Neural cell (in vitro differentiated cells): ENCODE data around the gene KRT16. TPM values are rescaled to one million over a fixed set of nuclear protein-coding genes. Genes with fewer than 3 reads are reported as not detected.
"Not testable (repeated sequence)": the region's sequence is repeated elsewhere in the genome, so short reads cannot be mapped to it uniquely, and the experiment has no call there.

ENCODE experiments used
- H2AFZ ChIP-seq: fragments of 200-600, 300-800 bp; sonication (generic), shearing (Covaris generic); 2 replicates; pipeline ENCODE4 v1.6.0; 2014; ENCODE audit warnings: low read depth, mild to moderate bottlenecking, antibody characterized with exemption, low read length, moderate library complexity
- H3F3A ChIP-seq: fragments of 200-600 bp; shearing (Covaris generic); 2 replicates; pipeline ENCODE4 v1.6.1; 2016; ENCODE audit warnings: mild to moderate bottlenecking, moderate library complexity, mixed read lengths, antibody characterized with exemption, low read length; ENCODE audit not compliant: insufficient read depth, poor library complexity, severe bottlenecking
- H3K27ac ChIP-seq: fragments of 200-600, 300-800 bp; sonication (generic), shearing (Covaris generic); 2 replicates; pipeline ENCODE4 v1.5.1; 2014; ENCODE audit warnings: mild to moderate bottlenecking, low read length, moderate library complexity
- H3K27me3 ChIP-seq: fragments of 300-800, 200-600 bp; sonication (generic), shearing (Covaris generic); 2 replicates; pipeline ENCODE4 v1.6.0; 2014; ENCODE audit warnings: mild to moderate bottlenecking, low read depth, low read length, moderate library complexity; ENCODE audit not compliant: insufficient read depth
- H3K36me3 ChIP-seq: fragments of 300-800, 200-600 bp; sonication (generic), shearing (Covaris generic); 2 replicates; pipeline ENCODE4 v1.5.1; 2014; ENCODE audit warnings: mild to moderate bottlenecking, antibody characterized with exemption, low read length, moderate library complexity; ENCODE audit not compliant: insufficient read depth
- H3K4me2 ChIP-seq: fragments of 300-800, 200-600 bp; sonication (generic), shearing (Covaris generic); 2 replicates; pipeline ENCODE4 v1.6.0; 2014; ENCODE audit warnings: mild to moderate bottlenecking, low read length
- H3K4me3 ChIP-seq: fragments of 300-800, 200-600 bp; sonication (generic), shearing (Covaris generic); 2 replicates; pipeline ENCODE4 v1.5.1; 2014; ENCODE audit warnings: mild to moderate bottlenecking, low read length, moderate library complexity
- H3K79me2 ChIP-seq: fragments of 200-600 bp; shearing (Covaris generic); replicated peaks from 2 replicates; pipeline ENCODE4 v1.6.0; 2014; ENCODE audit warnings: mild to moderate bottlenecking, low read length, moderate library complexity; ENCODE audit not compliant: insufficient read depth
- H3K9ac ChIP-seq: fragments of 300-800, 200-600 bp; sonication (generic), shearing (Covaris generic); 2 replicates; pipeline ENCODE4 v1.6.1; 2016; ENCODE audit warnings: mild to moderate bottlenecking, low read length, mixed read lengths
- H3K9me2 ChIP-seq: fragments of 200-600 bp; shearing (Covaris generic); 2 replicates; pipeline ENCODE4 v1.6.1; 2016; ENCODE audit warnings: mild to moderate bottlenecking, low read length, mixed read lengths; ENCODE audit not compliant: insufficient read depth
- H3K9me3 ChIP-seq: fragments of 200-600, 300-800 bp; sonication (generic), shearing (Covaris generic); 2 replicates; pipeline ENCODE4 v1.6.1; 2016; ENCODE audit warnings: mild to moderate bottlenecking, mixed run types, low read length, moderate library complexity, mixed read lengths
- H4K20me1 ChIP-seq: fragments of 200-600 bp; shearing (Covaris generic); 2 replicates; pipeline ENCODE4 v1.6.1; 2016; ENCODE audit warnings: mild to moderate bottlenecking, mixed run types; ENCODE audit not compliant: insufficient read depth
- EP300 ChIP-seq: fragments of 450-650 bp; conservative IDR thresholded peaks from 2 replicates; pipeline ENCODE4 v1.6.1; 2014; ENCODE audit warnings: antibody characterized with exemption, mild to moderate bottlenecking, moderate library complexity; ENCODE audit not compliant: poor library complexity, severe bottlenecking
- EZH2 ChIP-seq: fragments of 200-600, 300-800 bp; shearing (Covaris generic), sonication (generic); IDR thresholded peaks from 2 replicates; pipeline ENCODE4 v1.6.1; 2014; ENCODE audit warnings: antibody characterized with exemption, low read length, borderline replicate concordance, mild to moderate bottlenecking; ENCODE audit not compliant: insufficient read depth, poor library complexity, severe bottlenecking
- MXI1 ChIP-seq: fragments of 450-650 bp; conservative IDR thresholded peaks from 2 replicates; pipeline ENCODE4 v1.6.1; 2014; ENCODE audit warnings: antibody characterized with exemption, mild to moderate bottlenecking; ENCODE audit not compliant: poor library complexity, severe bottlenecking
- POLR2AphosphoS5 ChIP-seq: IDR thresholded peaks from 2 replicates; pipeline ENCODE4 v1.6.1; 2012
- RAD21 ChIP-seq: fragments of 450-650 bp; conservative IDR thresholded peaks from 2 replicates; pipeline ENCODE4 v1.6.1; 2014; ENCODE audit warnings: antibody characterized with exemption, mild to moderate bottlenecking, moderate library complexity
- SMC3 ChIP-seq: fragments of 450-650 bp; conservative IDR thresholded peaks from 2 replicates; pipeline ENCODE4 v1.6.1; 2014; ENCODE audit warnings: antibody characterized with exemption, mild to moderate bottlenecking, moderate library complexity; ENCODE audit not compliant: poor library complexity
- TAF1 ChIP-seq: IDR thresholded peaks from 2 replicates; pipeline ENCODE4 v1.6.1; 2012; ENCODE audit warnings: low read depth
- polyA plus RNA-seq: library from polyadenylated mRNA; depleted of rRNA; stranded (reverse); fragments of >200 nt; gene quantifications from 2 replicates; pipeline ENCODE4 v1.2.3, GENCODE V29; 2014
- TF ChIP-seq, protein P1 (sequence below): fragments of 450-650 bp; IDR thresholded peaks from 2 replicates; pipeline ENCODE4 v1.5.1; 2014; ENCODE audit warnings: antibody characterized with exemption, mild to moderate bottlenecking, moderate library complexity; ENCODE audit not compliant: poor library complexity, severe bottlenecking
- TF ChIP-seq, protein P2 (sequence below): IDR thresholded peaks from 2 replicates; pipeline ENCODE4 v1.6.1; 2012; ENCODE audit warnings: borderline replicate concordance

Gene KRT16
- polyA plus RNA-seq, 1 donor from 2014 or later = not detected

DNA sequence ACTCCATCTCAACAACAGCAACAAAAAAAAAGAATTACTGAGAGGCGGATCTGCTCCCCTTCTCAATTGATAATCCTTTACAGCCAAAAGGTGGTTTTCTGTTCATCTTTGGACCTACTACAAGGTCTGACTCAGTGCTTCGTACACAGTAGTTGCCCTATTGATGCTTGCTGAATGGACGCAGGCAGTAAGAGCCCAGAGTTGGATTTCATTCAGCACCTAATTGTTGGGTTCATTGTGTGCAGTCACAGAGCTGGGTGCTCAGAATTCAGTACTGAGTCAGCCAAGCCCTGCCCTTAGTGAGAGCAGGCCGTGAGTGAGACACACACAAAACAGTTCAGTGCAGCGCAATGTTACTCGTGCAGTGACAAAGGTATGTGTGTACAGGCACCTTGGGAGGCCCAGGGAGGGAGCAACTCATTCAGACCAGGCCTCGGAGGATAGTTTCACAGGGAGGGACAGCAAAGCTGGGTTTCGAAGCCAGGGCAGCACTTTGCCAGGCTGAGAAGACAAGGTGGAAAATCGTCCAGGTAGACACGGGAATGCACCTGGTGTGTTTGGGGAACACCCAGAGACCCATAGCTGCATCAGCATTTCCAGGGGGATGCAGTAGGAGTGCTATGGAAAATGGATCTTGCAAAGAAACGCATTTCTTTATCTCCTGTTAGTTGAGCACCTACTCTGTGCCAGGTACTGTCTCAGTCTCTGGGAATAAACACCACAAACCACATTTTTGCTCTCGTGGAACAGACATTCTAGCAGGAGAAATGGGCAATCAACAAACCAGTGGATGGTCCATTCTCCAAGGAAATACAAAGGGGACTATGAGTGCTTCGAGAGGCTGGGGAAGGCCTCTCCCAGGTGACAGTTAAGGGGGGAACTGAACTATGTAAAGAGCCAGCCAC, 29.9 kb upstream of the KRT16 start:
- H3K79me2 ChIP-seq = no peaks in the 10 kb centered on the region
- no peaks in the 10 kb centered on the region for H3F3A ChIP-seq
- H3K4me3 ChIP-seq = no peak overlapping the region
- no peak overlapping the region for H3K4me2 ChIP-seq
- no peak overlapping the region for H3K27ac ChIP-seq
- no peaks in the 10 kb centered on the region for H3K9me3 ChIP-seq
- no peaks in the 10 kb centered on the region for H3K9me2 ChIP-seq
- no peak for TF ChIP-seq EZH2
- TF ChIP-seq, protein P1, sequence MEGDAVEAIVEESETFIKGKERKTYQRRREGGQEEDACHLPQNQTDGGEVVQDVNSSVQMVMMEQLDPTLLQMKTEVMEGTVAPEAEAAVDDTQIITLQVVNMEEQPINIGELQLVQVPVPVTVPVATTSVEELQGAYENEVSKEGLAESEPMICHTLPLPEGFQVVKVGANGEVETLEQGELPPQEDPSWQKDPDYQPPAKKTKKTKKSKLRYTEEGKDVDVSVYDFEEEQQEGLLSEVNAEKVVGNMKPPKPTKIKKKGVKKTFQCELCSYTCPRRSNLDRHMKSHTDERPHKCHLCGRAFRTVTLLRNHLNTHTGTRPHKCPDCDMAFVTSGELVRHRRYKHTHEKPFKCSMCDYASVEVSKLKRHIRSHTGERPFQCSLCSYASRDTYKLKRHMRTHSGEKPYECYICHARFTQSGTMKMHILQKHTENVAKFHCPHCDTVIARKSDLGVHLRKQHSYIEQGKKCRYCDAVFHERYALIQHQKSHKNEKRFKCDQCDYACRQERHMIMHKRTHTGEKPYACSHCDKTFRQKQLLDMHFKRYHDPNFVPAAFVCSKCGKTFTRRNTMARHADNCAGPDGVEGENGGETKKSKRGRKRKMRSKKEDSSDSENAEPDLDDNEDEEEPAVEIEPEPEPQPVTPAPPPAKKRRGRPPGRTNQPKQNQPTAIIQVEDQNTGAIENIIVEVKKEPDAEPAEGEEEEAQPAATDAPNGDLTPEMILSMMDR = no peak
- no peak for TF ChIP-seq RAD21
- TF ChIP-seq EP300 = no peak
- no peak for TF ChIP-seq MXI1
- no peak for TF ChIP-seq POLR2AphosphoS5
- H3K27me3 ChIP-seq = no peaks in the 10 kb centered on the region
- H3K9ac ChIP-seq = no peak overlapping the region
- no peaks in the 10 kb centered on the region for H3K36me3 ChIP-seq
- H2AFZ ChIP-seq = no peak overlapping the region
- no peaks in the 10 kb centered on the region for H4K20me1 ChIP-seq

DNA sequence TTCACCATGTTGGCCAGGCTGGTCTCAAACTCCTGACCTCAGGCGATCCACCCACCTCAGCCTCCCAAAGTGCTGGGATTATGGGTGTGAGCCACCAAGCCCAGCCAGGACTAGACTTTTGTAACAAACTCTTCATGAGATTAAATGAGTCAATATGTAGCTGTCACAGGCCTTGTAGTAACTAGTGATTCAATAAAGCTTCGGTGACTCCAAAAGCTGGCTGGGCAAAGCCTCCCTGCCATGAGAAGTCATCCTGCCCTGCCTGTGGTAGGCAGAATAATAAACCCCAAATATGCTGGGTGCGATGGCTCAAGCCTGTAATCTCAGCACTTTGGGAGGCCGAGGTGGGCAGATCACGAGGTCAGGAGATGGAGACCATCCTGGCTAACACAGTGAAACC, 28.0 kb upstream of the KRT16 start:
- not testable (repeated sequence) for H4K20me1 ChIP-seq, H3F3A ChIP-seq, H3K27ac ChIP-seq, H2AFZ ChIP-seq, H3K27me3 ChIP-seq, H3K36me3 ChIP-seq, H3K9me2 ChIP-seq, H3K79me2 ChIP-seq, H3K9ac ChIP-seq, H3K9me3 ChIP-seq, H3K4me2 ChIP-seq, H3K4me3 ChIP-seq

DNA sequence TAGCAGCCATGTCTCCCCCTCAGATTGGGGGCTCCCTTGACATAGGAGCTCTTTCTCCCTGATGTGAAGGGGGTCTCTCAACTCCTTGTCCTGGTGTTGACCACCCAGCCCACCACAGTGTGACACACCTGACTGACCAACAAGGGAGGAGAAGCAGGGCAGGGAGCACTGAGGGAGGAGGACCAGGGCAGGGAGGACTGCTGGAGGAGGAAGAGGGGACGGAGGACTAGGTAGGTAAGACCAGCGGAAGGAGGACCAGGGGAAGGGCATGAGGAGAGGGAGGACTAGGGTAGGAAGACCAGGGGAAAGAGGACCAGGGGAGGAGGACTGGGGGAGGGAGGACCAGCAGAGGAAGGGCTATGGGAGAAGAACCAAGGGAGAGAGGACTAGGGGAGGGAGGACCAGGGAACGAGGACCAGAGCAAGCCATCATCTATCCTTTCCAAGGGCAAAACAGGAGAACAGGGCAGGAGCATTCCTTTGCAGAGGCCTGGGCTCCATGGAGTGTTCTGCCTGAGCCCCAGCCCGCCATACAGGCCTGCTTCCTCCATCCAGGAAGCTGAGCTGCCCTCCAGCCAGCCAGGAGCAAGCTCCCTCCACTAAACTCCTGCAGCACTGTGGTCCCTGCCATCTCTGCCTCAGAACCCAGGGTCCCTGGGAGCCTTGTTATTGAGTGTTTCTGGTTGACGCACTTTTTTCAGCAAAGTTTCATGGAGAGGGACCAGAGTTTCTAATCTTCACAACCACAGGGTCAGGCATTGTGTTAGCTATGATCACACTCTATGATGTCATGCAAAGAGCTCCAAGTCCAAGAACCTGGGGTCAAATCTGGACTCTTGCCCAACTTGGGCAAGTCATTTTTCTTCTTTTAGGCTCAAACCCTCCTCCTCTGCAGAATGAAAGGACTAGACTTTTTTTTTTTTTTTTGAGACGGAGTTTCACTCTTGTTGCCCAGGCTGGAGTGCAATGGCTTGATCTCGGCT, 27.2 kb upstream of the KRT16 start:
- H3K79me2 ChIP-seq = no peaks in the 10 kb centered on the region
- no peaks in the 10 kb centered on the region for H3K9me3 ChIP-seq
- H2AFZ ChIP-seq = no peak overlapping the region
- H3K36me3 ChIP-seq = no peaks in the 10 kb centered on the region
- H4K20me1 ChIP-seq = no peaks in the 10 kb centered on the region
- H3K9ac ChIP-seq = no peak overlapping the region
- no peak overlapping the region for H3K27ac ChIP-seq
- H3F3A ChIP-seq = no peaks in the 10 kb centered on the region
- no peaks in the 10 kb centered on the region for H3K9me2 ChIP-seq
- TF ChIP-seq MXI1 = no peak
- TF ChIP-seq EZH2 = no peak
- TF ChIP-seq POLR2AphosphoS5 = no peak
- TF ChIP-seq SMC3 = no peak
- TF ChIP-seq, protein P2, sequence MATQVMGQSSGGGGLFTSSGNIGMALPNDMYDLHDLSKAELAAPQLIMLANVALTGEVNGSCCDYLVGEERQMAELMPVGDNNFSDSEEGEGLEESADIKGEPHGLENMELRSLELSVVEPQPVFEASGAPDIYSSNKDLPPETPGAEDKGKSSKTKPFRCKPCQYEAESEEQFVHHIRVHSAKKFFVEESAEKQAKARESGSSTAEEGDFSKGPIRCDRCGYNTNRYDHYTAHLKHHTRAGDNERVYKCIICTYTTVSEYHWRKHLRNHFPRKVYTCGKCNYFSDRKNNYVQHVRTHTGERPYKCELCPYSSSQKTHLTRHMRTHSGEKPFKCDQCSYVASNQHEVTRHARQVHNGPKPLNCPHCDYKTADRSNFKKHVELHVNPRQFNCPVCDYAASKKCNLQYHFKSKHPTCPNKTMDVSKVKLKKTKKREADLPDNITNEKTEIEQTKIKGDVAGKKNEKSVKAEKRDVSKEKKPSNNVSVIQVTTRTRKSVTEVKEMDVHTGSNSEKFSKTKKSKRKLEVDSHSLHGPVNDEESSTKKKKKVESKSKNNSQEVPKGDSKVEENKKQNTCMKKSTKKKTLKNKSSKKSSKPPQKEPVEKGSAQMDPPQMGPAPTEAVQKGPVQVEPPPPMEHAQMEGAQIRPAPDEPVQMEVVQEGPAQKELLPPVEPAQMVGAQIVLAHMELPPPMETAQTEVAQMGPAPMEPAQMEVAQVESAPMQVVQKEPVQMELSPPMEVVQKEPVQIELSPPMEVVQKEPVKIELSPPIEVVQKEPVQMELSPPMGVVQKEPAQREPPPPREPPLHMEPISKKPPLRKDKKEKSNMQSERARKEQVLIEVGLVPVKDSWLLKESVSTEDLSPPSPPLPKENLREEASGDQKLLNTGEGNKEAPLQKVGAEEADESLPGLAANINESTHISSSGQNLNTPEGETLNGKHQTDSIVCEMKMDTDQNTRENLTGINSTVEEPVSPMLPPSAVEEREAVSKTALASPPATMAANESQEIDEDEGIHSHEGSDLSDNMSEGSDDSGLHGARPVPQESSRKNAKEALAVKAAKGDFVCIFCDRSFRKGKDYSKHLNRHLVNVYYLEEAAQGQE = no peak
- TF ChIP-seq, protein P1 = no peak
- no peak for TF ChIP-seq EP300
- no peak for TF ChIP-seq TAF1
- TF ChIP-seq RAD21 = no peak
- no peak overlapping the region for H3K4me3 ChIP-seq
- H3K27me3 ChIP-seq = no peaks in the 10 kb centered on the region
- no peak overlapping the region for H3K4me2 ChIP-seq
